HFF-Myc (cell line): Measurements from ENCODE around the gene CDH6.
"Not testable (repeated sequence)": the region's sequence is repeated elsewhere in the genome, so short reads cannot be mapped to it uniquely, and the experiment has no call there.

Source experiments
- DNase-seq: peaks from one replicate; pipeline ENCODE4 v3.0.0-alpha.2; 2011; ENCODE audit warnings: low read depth; ENCODE audit errors: extremely low read depth
- H3K4me3 ChIP-seq: replicated peaks from 2 replicates; pipeline ENCODE4 v1.5.1; 2011; ENCODE audit warnings: low read depth, mild to moderate bottlenecking, control low read depth, low read length
- TF ChIP-seq, protein P1 (sequence below): IDR thresholded peaks from 2 replicates; pipeline ENCODE4 v1.5.1; 2012; ENCODE audit warnings: mild to moderate bottlenecking, low read depth, low read length, control low read depth; ENCODE audit errors: missing control alignments

The CDH6 gene

DNA sequence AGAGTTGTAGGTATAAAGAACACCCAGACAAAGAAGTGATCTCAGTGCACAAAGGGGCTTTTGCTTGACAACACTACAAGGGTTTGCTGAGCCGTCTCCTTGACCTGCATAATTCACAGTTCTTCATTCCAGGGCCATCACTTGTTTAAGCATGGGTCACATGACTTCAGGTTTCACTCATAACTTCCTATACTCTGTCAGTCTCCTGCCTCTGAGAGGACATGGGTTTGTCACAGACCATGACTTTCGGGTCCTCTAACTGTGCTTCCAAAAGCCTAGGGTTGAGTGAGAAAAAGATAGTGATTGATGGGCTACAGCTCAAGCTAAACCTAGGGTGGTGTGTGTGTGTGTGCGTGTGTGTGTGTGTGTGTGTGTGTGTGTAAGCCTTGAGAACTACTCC is 166.4 kb downstream of the CDH6 start:
- H3K4me3 ChIP-seq = no peak overlapping the region
- DNase-seq = no peak
- TF ChIP-seq, protein P1, sequence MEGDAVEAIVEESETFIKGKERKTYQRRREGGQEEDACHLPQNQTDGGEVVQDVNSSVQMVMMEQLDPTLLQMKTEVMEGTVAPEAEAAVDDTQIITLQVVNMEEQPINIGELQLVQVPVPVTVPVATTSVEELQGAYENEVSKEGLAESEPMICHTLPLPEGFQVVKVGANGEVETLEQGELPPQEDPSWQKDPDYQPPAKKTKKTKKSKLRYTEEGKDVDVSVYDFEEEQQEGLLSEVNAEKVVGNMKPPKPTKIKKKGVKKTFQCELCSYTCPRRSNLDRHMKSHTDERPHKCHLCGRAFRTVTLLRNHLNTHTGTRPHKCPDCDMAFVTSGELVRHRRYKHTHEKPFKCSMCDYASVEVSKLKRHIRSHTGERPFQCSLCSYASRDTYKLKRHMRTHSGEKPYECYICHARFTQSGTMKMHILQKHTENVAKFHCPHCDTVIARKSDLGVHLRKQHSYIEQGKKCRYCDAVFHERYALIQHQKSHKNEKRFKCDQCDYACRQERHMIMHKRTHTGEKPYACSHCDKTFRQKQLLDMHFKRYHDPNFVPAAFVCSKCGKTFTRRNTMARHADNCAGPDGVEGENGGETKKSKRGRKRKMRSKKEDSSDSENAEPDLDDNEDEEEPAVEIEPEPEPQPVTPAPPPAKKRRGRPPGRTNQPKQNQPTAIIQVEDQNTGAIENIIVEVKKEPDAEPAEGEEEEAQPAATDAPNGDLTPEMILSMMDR = no peak

DNA sequence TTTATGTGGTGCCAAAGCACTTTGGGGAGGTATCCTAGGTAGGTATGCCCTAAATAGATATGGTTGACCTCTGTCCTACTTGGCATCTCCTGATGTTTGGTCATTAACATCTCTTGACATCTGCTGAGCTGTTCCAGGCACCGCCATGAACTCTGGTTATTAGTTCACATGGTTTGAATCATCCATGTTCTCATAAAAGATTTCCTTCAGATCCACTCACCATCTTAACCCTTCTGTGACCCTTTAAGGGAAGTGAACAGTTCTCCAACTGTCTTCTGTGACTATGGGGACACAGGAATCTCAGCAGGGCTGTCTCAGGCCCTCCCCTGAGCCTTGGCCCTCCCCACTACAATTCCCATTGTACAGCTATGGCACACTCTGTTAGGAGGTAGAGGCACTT is 167.7 kb downstream of the CDH6 start:
- H3K4me3 ChIP-seq = no peak overlapping the region
- DNase-seq = peak; percentile 47
- TF ChIP-seq, protein P1 = no peak

DNA sequence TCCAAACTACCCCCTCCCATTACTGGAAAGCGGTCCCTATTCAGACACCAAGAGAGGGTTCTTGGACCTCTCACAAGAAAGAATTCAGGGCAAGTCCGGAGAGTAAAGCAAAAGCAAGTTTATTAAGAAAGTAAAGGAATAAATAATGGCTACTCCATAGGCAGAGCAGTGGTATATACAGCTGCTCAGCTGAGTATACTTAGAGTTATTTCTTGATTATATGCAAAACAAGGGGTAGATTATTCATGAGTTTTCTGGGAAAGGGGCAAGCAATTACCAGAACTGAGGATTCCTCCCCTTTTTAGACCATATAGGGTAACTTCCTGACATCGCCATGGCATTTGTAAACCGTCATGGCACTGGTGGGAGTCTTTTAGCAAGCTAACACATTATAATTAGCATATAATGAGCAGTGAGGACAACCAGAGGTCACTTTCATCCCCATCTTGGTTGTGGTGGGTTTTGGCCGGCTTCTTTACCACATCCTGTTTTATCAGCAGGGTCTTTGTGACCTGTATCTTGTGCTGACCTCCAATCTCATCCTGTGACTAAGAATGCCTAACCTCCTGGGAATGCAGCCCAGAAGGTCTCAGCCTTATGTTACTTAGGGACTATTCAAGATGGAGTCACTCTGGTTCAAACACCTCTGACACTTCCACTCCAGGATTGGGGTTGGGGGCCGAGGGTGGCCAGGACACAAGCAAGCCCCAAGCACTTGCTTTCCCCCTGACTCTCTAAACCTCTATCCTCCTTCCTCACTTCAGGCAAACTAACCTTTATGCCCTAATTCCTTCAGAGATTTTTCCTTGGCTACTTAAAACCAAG is 168.4 kb downstream of the CDH6 start:
- DNase-seq, H3K4me3 ChIP-seq: not testable (repeated sequence)

DNA sequence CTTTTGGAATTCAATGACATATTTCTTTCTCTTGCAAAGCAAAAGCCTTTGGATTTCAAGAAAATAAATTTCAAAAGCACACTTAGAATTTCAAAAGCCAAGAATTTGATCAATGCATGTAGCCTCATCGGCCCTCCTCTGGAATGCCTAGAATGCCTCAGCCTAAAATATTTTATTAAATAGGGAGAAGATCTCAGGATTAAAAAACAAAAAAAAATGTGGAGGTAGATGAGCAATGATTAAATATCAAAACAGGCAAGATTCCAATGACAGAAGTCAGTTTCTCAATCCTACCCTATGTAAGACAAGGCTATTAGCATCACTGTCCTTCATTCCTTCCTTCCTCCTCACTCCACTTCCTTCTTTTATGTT is 169.0 kb downstream of the CDH6 start:
- DNase-seq = no peak
- no peak overlapping the region for H3K4me3 ChIP-seq
- TF ChIP-seq, protein P1 = no peak

DNA sequence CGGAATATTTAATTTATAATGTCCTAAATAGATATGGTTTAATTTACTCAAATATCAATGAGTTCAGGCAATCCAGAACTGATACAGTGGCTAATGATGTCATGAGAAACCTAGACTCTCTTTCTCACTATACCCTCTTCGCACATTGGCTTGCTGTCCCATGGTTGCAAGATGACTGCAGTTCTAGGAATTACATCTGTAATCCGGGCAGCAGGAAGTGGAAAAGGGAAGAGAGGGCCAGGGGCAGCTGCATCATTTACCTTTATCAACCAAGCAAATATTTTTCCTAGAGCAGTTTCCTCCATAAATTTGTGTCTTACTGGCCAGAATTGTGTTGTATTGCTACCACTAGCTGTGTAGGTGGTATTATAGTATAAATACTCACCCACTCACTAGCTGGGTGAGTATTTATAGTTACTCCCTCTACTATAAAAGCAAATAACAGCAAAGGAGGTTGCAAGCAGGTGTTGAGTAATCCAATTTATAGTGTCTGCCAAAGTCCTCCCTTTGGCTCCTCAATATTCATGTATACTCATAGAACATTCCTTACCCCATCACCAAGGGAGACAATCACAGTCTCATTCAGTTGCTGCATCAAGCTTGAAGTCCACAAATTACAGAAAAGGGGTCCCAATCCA is 169.6 kb downstream of the CDH6 start:
- no peak overlapping the region for H3K4me3 ChIP-seq
- TF ChIP-seq, protein P1 = no peak
- DNase-seq = no peak

DNA sequence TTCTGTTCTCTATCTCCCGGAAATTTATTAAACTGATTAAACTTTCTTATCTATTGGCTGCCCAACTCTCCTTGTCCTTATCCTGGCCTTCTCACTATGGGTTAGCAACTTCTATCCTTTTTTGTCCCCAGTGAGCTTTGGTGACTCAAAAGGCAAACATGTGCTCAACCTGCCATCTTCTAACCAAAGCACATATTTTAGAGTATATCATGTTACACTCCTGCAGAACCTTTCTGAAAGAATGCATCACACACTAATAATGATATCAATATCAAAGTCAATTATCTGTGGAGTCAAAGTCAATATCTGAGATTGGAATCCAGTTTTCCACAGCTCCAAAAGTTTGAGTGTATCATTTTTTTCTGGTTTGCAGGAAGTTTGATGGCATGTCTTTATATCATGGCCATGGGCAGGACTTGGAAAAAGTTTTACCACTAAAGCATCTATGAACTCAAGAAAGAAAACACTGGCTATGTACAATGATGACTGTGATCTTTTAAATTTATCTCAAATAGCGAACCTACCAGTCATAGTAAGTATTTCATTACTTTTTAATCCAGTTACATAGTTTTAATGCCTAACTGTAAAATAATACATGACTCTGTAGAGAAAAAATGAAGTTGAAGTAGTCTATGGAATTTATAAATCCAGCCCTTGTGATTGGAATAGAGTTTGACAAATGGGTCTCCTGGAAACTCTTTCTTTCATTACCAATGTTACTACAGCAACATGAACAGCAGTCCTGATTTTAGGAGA is 171.6 kb downstream of the CDH6 start:
- H3K4me3 ChIP-seq = no peak overlapping the region
- TF ChIP-seq, protein P1 = no peak
- no peak for DNase-seq

DNA sequence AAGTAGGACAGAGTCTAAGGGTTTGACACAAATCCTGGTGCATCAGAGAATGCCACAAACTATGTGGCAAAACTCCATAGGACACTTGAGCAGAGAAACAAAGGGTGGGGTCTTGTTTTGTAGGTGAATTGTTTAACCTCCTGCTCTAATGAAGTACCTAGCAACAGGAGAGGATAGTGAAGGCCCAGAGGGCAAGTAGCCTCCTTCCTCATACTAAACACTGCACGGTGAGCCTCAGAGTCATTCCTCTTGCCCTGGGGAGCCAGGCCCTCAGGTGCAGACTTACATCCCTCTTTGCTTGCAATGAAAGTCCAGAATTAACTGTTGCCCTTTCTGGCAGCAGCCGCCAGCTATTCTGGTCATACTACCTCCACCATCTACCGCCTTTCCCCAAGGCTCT is 172.3 kb downstream of the CDH6 start:
- no peak overlapping the region for H3K4me3 ChIP-seq
- TF ChIP-seq, protein P1 = no peak
- no peak for DNase-seq
